Measurements from ENCODE around the gene MPP2. TPM values are rescaled to one million over a fixed set of nuclear protein-coding genes. Genes with fewer than 3 reads are reported as not detected.
A peak's percentile ranks its signal among the peaks of the same experiment; 100 is the strongest.
"Not testable (repeated sequence)": the region's sequence is repeated elsewhere in the genome, so short reads cannot be mapped to it uniquely, and the experiment has no call there.

The MPP2 gene
- total and polyA plus RNA-seq, 2 experiments from 2014 or later = 1.3 to 1.4 TPM

GRCh38 chr17:43942051-43942685 lies 34.8 kb upstream of the MPP2 start, which contains the start of gene PPY:
PPY (minus strand) TSS chr17:43942476; CDS start chr17:43941654, 822 bp downstream.
- no peak within 1 kb of the TSS for H3K27ac ChIP-seq

DNA sequence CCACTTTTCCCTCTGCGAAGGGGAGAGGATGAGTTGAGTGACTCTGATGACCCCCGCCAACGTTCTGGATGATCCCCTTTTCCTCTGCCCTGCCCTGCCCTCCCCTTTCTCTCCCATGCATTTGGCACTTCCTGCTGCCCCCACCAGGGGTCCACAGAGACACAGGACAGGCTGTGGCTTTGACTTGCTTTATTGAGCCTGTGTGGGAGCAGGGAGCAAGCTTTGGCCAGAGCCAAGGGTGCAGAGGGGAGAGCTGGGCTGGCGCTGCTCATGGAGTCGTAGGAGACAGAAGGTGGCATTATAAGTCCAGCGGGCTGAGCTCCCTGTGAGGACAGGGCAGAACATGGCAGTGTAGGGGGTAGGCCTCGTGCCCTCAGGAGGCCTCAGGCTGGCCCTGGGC lies 33.3 kb upstream of the MPP2 start:
- Histone ChIP-seq H3K27ac (no peak overlapping the region), H3K27me3 (no peaks in the 10 kb centered on the region), H3K79me2 (no peaks in the 10 kb centered on the region), H2AFZ (no peak overlapping the region), H3K4me2 (no peak overlapping the region), H3K4me3 (no peak overlapping the region), H3K9me3 (ENCODE audit: low read depth) (no peaks in the 10 kb centered on the region), H4K20me1 (ENCODE audit: insufficient read depth, poor library complexity, severe bottlenecking) (no peaks in the 10 kb centered on the region), H3K9me2 (replicated peaks; ENCODE audit: insufficient read depth) (no peaks in the 10 kb centered on the region), H3K36me3 (replicated peaks; ENCODE audit: insufficient read depth, low read depth) (no peaks in the 10 kb centered on the region), H3K4me1 (ENCODE audit: insufficient read depth) (peaks cover 3% of the 10 kb centered on the region)
- peak; percentile 66 for DNase-seq (ENCODE audit: low spot score)
- WGBS (ENCODE audit: low lambda C conversion rate, missing lambda C conversion rate) = 58% methylated on average over 7 of the region's 7 CpGs
- TF ChIP-seq EZH2phosphoT487 (IDR thresholded peaks at IDR 0.05; ENCODE audit: low read depth, severe bottlenecking, unreplicated experiment) (no peak), EZH2 (IDR thresholded peaks at IDR 0.05; ENCODE audit: borderline replicate concordance) (no peak), CTCF (IDR thresholded peaks at IDR 0.05; ENCODE audit: poor library complexity) (peak; percentile 51)

More at GRCh38 chr17:43942051-43942685, 34.8 kb upstream of the MPP2 start, which contains the start of gene PPY:
- H3K9me2 ChIP-seq (replicated peaks; ENCODE audit: insufficient read depth) = no peaks in the 10 kb centered on the region
- TF ChIP-seq EZH2 (IDR thresholded peaks at IDR 0.05; ENCODE audit: borderline replicate concordance) = no peak
- no peak within 1 kb of the TSS for H3K4me3 ChIP-seq
- no peak within 1 kb of the TSS for H2AFZ ChIP-seq
- no peaks in the 10 kb centered on the region for H3K9me3 ChIP-seq (ENCODE audit: low read depth)
- no peaks in the 10 kb centered on the region for H3K79me2 ChIP-seq
- no peak within 1 kb of the TSS for H3K4me2 ChIP-seq
- WGBS (ENCODE audit: low lambda C conversion rate, missing lambda C conversion rate) = 78% methylated on average over 15 of the region's 17 CpGs
- peaks cover 3% of the 10 kb centered on the region for H3K4me1 ChIP-seq (ENCODE audit: insufficient read depth)
- H3K27me3 ChIP-seq = no peaks in the 10 kb centered on the region
- H4K20me1 ChIP-seq (ENCODE audit: insufficient read depth, poor library complexity, severe bottlenecking) = no peaks in the 10 kb centered on the region
- DNase-seq (ENCODE audit: low spot score) = no peak
- no peaks in the 10 kb centered on the region for H3K36me3 ChIP-seq (replicated peaks; ENCODE audit: insufficient read depth, low read depth)

GRCh38 chr17:43939886-43940285 lies 32.5 kb upstream of the MPP2 start:
- no peaks in the 10 kb centered on the region for H3K9me2 ChIP-seq (replicated peaks; ENCODE audit: insufficient read depth)
- 97% methylated on average over 5 of the region's 5 CpGs for WGBS (ENCODE audit: low lambda C conversion rate, missing lambda C conversion rate)
- no peak for DNase-seq (ENCODE audit: low spot score)
- H3K4me2 ChIP-seq = no peak overlapping the region
- H4K20me1 ChIP-seq (ENCODE audit: insufficient read depth, poor library complexity, severe bottlenecking) = no peaks in the 10 kb centered on the region
- no peaks in the 10 kb centered on the region for H3K36me3 ChIP-seq (replicated peaks; ENCODE audit: insufficient read depth, low read depth)
- no peaks in the 10 kb centered on the region for H3K27me3 ChIP-seq
- H3K79me2 ChIP-seq = no peaks in the 10 kb centered on the region
- no peak overlapping the region for H3K27ac ChIP-seq
- H3K4me3 ChIP-seq = no peak overlapping the region
- TF ChIP-seq CTCF (IDR thresholded peaks at IDR 0.05; ENCODE audit: poor library complexity) (no peak), EZH2phosphoT487 (IDR thresholded peaks at IDR 0.05; ENCODE audit: low read depth, severe bottlenecking, unreplicated experiment) (no peak), EZH2 (IDR thresholded peaks at IDR 0.05; ENCODE audit: borderline replicate concordance) (no peak)
- peaks cover 3% of the 10 kb centered on the region for H3K4me1 ChIP-seq (ENCODE audit: insufficient read depth)
- no peaks in the 10 kb centered on the region for H3K9me3 ChIP-seq (ENCODE audit: low read depth)
- no peak overlapping the region for H2AFZ ChIP-seq

- not testable (repeated sequence) for H3K27me3 ChIP-seq
These were observed 32.1 kb upstream of the MPP2 start for GRCh38 chr17:43939452-43939851.

More at GRCh38 chr17:43939452-43939851, 32.1 kb upstream of the MPP2 start:
- 98% methylated on average over 3 of the region's 3 CpGs for WGBS (ENCODE audit: low lambda C conversion rate, missing lambda C conversion rate)
- not testable (repeated sequence) for H2AFZ ChIP-seq; H3K4me2 ChIP-seq; H3K79me2 ChIP-seq; H3K4me3 ChIP-seq; DNase-seq (ENCODE audit: low spot score); H3K9me3 ChIP-seq (ENCODE audit: low read depth); H3K27ac ChIP-seq; H3K4me1 ChIP-seq (ENCODE audit: insufficient read depth); H3K9me2 ChIP-seq (replicated peaks; ENCODE audit: insufficient read depth); H3K36me3 ChIP-seq (replicated peaks; ENCODE audit: insufficient read depth, low read depth); H4K20me1 ChIP-seq (ENCODE audit: insufficient read depth, poor library complexity, severe bottlenecking)

All from hepatocyte (in vitro differentiated cells).